Muscle of leg (tissue), 11 donors: ENCODE data around the gene STPG2. TPM values are rescaled to one million over a fixed set of nuclear protein-coding genes. Genes with fewer than 3 reads are reported as not detected.
"Not testable (repeated sequence)": the region's sequence is repeated elsewhere in the genome, so short reads cannot be mapped to it uniquely, and the experiment has no call there.

Source experiments
- DNase-seq: peaks from one replicate; pipeline ENCODE4 v3.0.0; 2013
- H3K27ac ChIP-seq: one replicate; pipeline ENCODE4 v1.5.1; 2013; ENCODE audit warnings: mild to moderate bottlenecking, low read length, control low read depth
- H3K27me3 ChIP-seq: one replicate; pipeline ENCODE4 v1.6.1; 2013; ENCODE audit warnings: low read length; ENCODE audit not compliant: control insufficient read depth, insufficient read depth
- H3K36me3 ChIP-seq: one replicate; pipeline ENCODE4 v1.6.1; 2013; ENCODE audit warnings: low read length; ENCODE audit not compliant: control insufficient read depth, insufficient read depth
- H3K4me1 ChIP-seq: one replicate; pipeline ENCODE4 v1.6.1; 2013; ENCODE audit warnings: low read length; ENCODE audit not compliant: control insufficient read depth, insufficient read depth
- H3K4me3 ChIP-seq: one replicate; pipeline ENCODE4 v1.5.1; 2013; ENCODE audit warnings: low read length, control low read depth
- H3K9me3 ChIP-seq: replicated peaks from 2 replicates; pipeline ENCODE4 v1.6.1; 2013; ENCODE audit warnings: low read depth, low read length; ENCODE audit not compliant: control insufficient read depth
- WGBS: methylation state at CpG from one replicate; pipeline ENCODE4 v1.1.5; 2013; ENCODE audit warnings: missing lambda C conversion rate; ENCODE audit not compliant: insufficient coverage; 5-methylcytosine and 5-hydroxymethylcytosine counted together
- polyA plus RNA-seq, 8 donors: library from polyadenylated mRNA; unstranded; fragments of 120-200 nt; gene quantifications; one replicate each; pipeline versions ENCODE4 v1.2.1 to v1.2.3, GENCODE V29; 2013; ENCODE audit warnings: inconsistent platforms in 1 of 8, low replicate concordance in 1 of 8; ENCODE audit not compliant: insufficient read length in 8 of 8, insufficient read depth in 1 of 8
- total RNA-seq: library from RNA; stranded (reverse); fragments of 120-200 nt; gene quantifications from one replicate; pipeline ENCODE4 v1.2.4, GENCODE V29; 2013

Gene STPG2
- total and polyA plus RNA-seq, 9 donors: 0.04 to 0.18 (median 0.10) TPM; not detected in 5

- Histone ChIP-seq H3K9me3 (no peaks in the 10 kb centered on the region), H3K4me3 (no peak overlapping the region), H3K27me3 (no peaks in the 10 kb centered on the region), H3K4me1 (no peaks in the 10 kb centered on the region), H3K36me3 (no peaks in the 10 kb centered on the region), H3K27ac (no peak overlapping the region)
- no CpG with 5 or more reads among the region's 3 CpGs for WGBS
- no peak for DNase-seq
Observed at GRCh38 chr4:97656044-97656720, 487.1 kb downstream of the STPG2 start.

- H3K27me3 ChIP-seq: no peaks in the 10 kb centered on the region
- no peaks in the 10 kb centered on the region for H3K9me3 ChIP-seq
- no peak overlapping the region for H3K27ac ChIP-seq
- no peaks in the 10 kb centered on the region for H3K36me3 ChIP-seq
- WGBS: 75% methylated on average over 2 of the region's 2 CpGs
- no peak for DNase-seq
- no peak overlapping the region for H3K4me3 ChIP-seq
- H3K4me1 ChIP-seq: no peaks in the 10 kb centered on the region
Observed at GRCh38 chr4:97653701-97654100, 489.6 kb downstream of the STPG2 start.

- no peak overlapping the region for H3K27ac ChIP-seq
- peak; percentile 43 for DNase-seq
- H3K4me3 ChIP-seq: no peak overlapping the region
- no peaks in the 10 kb centered on the region for H3K4me1 ChIP-seq
- H3K9me3 ChIP-seq: no peaks in the 10 kb centered on the region
- H3K36me3 ChIP-seq: no peaks in the 10 kb centered on the region
- no peaks in the 10 kb centered on the region for H3K27me3 ChIP-seq
Observed at GRCh38 chr4:97646997-97647396, 496.3 kb downstream of the STPG2 start.

- Histone ChIP-seq H3K4me1 (no peaks in the 10 kb centered on the region), H3K27me3 (no peaks in the 10 kb centered on the region), H3K9me3 (no peaks in the 10 kb centered on the region), H3K27ac (no peak overlapping the region), H3K36me3 (no peaks in the 10 kb centered on the region), H3K4me3 (no peak overlapping the region)
- no CpG with 5 or more reads among the region's 2 CpGs for WGBS
- DNase-seq: peak; percentile 47
Observed at GRCh38 chr4:97645071-97645821, 498.0 kb downstream of the STPG2 start.

- H3K36me3 ChIP-seq: no peaks in the 10 kb centered on the region
- no peaks in the 10 kb centered on the region for H3K27me3 ChIP-seq
- no peak overlapping the region for H3K4me3 ChIP-seq
- H3K27ac ChIP-seq: no peak overlapping the region
- no peaks in the 10 kb centered on the region for H3K4me1 ChIP-seq
- DNase-seq: no peak
- no peaks in the 10 kb centered on the region for H3K9me3 ChIP-seq
Observed at GRCh38 chr4:97643179-97643578, 500.1 kb downstream of the STPG2 start.

- no peak for DNase-seq
- no peaks in the 10 kb centered on the region for H3K27me3 ChIP-seq
- WGBS: no CpG with 5 or more reads among the region's 1 CpG
- no peaks in the 10 kb centered on the region for H3K9me3 ChIP-seq
- H3K36me3 ChIP-seq: no peaks in the 10 kb centered on the region
- H3K4me1 ChIP-seq: no peaks in the 10 kb centered on the region
- H3K4me3 ChIP-seq: no peak overlapping the region
- no peak overlapping the region for H3K27ac ChIP-seq
Observed at GRCh38 chr4:97639961-97640360, 503.3 kb downstream of the STPG2 start.

GRCh38 chr4:97633831-97634230 is 509.4 kb downstream of the STPG2 start:
- H3K9me3 ChIP-seq, DNase-seq, H3K36me3 ChIP-seq, H3K27ac ChIP-seq, H3K4me3 ChIP-seq, H3K27me3 ChIP-seq, H3K4me1 ChIP-seq: not testable (repeated sequence)
- WGBS: 71% methylated on average over 6 of the region's 8 CpGs

- no CpG with 5 or more reads among the region's 4 CpGs for WGBS
- H3K27me3 ChIP-seq: no peaks in the 10 kb centered on the region
Observed at GRCh38 chr4:97627750-97628149, 515.5 kb downstream of the STPG2 start.

GRCh38 chr4:97624204-97624603 is 519.1 kb downstream of the STPG2 start:
- Histone ChIP-seq H3K9me3 (no peaks in the 10 kb centered on the region), H3K4me1 (no peaks in the 10 kb centered on the region), H3K27ac (no peak overlapping the region), H3K4me3 (no peak overlapping the region), H3K36me3 (no peaks in the 10 kb centered on the region), H3K27me3 (no peaks in the 10 kb centered on the region)
- DNase-seq: no peak
- no CpG with 5 or more reads among the region's 4 CpGs for WGBS

More at GRCh38 chr4:97627750-97628149, 515.5 kb downstream of the STPG2 start:
- no peak overlapping the region for H3K27ac ChIP-seq
- no peaks in the 10 kb centered on the region for H3K9me3 ChIP-seq
- no peak for DNase-seq
- no peaks in the 10 kb centered on the region for H3K4me1 ChIP-seq
- H3K36me3 ChIP-seq: no peaks in the 10 kb centered on the region
- H3K4me3 ChIP-seq: no peak overlapping the region

GRCh38 chr4:97605932-97606331 is 537.3 kb downstream of the STPG2 start:
- H3K27ac ChIP-seq: no peak overlapping the region
- no peaks in the 10 kb centered on the region for H3K27me3 ChIP-seq
- H3K9me3 ChIP-seq: no peaks in the 10 kb centered on the region
- H3K36me3 ChIP-seq: no peaks in the 10 kb centered on the region
- H3K4me3 ChIP-seq: no peak overlapping the region
- no peaks in the 10 kb centered on the region for H3K4me1 ChIP-seq
- no peak for DNase-seq
- WGBS: no CpG with 5 or more reads among the region's 2 CpGs
